C4-2B (cell line): ENCODE results near the gene TAMALIN.

Source experiments
- ZFX ChIP-seq: fragments of 450-650 bp; IDR thresholded peaks from 2 replicates; pipeline ENCODE4 v1.6.1; 2017
- TF ChIP-seq, protein P1 (sequence below): fragments of 450-650 bp; conservative IDR thresholded peaks from 2 replicates; pipeline ENCODE4 v1.5.1; 2017; ENCODE audit warnings: mild to moderate bottlenecking

DNA sequence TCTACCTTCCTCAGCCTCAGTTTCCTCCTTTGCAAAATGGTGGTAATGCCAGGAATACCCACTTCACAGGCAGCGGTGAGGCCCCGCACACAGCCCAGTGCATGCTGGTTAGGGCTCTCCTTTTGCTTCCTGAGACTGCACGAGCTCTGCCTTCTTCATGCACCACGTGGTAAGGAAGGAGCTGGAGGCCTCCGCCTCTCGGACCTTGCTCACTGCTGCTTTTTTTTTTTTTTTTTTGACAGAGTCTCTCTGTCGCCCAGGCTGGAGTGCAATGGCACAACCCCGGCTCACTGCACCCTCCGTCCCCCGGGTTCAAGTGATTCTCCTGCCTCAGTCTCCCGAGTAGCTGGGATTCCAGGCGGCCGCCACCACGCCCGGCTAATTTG lies 18.1 kb downstream of the TAMALIN start:
- TF ChIP-seq, protein P1, sequence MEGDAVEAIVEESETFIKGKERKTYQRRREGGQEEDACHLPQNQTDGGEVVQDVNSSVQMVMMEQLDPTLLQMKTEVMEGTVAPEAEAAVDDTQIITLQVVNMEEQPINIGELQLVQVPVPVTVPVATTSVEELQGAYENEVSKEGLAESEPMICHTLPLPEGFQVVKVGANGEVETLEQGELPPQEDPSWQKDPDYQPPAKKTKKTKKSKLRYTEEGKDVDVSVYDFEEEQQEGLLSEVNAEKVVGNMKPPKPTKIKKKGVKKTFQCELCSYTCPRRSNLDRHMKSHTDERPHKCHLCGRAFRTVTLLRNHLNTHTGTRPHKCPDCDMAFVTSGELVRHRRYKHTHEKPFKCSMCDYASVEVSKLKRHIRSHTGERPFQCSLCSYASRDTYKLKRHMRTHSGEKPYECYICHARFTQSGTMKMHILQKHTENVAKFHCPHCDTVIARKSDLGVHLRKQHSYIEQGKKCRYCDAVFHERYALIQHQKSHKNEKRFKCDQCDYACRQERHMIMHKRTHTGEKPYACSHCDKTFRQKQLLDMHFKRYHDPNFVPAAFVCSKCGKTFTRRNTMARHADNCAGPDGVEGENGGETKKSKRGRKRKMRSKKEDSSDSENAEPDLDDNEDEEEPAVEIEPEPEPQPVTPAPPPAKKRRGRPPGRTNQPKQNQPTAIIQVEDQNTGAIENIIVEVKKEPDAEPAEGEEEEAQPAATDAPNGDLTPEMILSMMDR = no peak
- no peak for TF ChIP-seq ZFX
